GM19468 (cell line): Measurements from ENCODE around the gene INA.
"Not testable (repeated sequence)": the region's sequence is repeated elsewhere in the genome, so short reads cannot be mapped to it uniquely, and the experiment has no call there.

Source experiments
- ATAC-seq: cut with Tn5 transposase; IDR thresholded peaks from one replicate; pipeline ENCODE4 v1.9.1; 2021; ENCODE audit warnings: mild to moderate bottlenecking, moderate library complexity, moderate number of reproducible peaks; ENCODE audit not compliant: unreplicated experiment; ENCODE audit errors: extremely low read depth

Gene INA

GRCh38 chr10:103276896-103277712 is at the start of gene INA:
Gene INA (plus strand): TSS chr10:103277138. CDS start chr10:103277212, 74 bp downstream.
- no peak for ATAC-seq

GRCh38 chr10:103227416-103227815 is 49.5 kb upstream of the INA start:
- ATAC-seq: no peak

DNA sequence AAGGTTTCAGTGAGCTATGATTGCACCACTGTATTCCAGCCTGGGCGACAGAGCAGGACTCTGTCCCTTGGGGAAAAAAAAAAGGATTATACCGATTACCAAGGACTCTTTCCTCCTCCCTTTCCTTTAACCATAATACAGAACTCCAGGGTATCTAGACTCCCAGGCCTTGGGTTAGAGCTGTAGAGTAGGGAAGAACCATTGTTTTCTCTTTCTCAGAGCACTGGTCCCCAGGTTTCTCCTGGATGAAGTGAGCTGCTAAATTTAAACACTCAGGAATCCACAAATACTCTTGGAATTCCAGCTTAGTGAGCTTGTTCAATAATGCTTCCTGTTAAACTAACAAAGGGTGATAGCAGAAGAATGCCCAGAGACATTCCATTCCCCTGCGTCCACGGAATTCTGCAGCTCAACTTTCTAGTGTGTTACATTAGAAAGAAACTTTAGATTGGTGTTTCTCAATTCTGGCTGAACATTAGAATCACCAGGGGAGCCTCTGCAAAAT is 45.8 kb upstream of the INA start:
- no peak for ATAC-seq

- no peak for ATAC-seq
Measured at GRCh38 chr10:103232131-103232673, 44.7 kb upstream of the INA start.

DNA sequence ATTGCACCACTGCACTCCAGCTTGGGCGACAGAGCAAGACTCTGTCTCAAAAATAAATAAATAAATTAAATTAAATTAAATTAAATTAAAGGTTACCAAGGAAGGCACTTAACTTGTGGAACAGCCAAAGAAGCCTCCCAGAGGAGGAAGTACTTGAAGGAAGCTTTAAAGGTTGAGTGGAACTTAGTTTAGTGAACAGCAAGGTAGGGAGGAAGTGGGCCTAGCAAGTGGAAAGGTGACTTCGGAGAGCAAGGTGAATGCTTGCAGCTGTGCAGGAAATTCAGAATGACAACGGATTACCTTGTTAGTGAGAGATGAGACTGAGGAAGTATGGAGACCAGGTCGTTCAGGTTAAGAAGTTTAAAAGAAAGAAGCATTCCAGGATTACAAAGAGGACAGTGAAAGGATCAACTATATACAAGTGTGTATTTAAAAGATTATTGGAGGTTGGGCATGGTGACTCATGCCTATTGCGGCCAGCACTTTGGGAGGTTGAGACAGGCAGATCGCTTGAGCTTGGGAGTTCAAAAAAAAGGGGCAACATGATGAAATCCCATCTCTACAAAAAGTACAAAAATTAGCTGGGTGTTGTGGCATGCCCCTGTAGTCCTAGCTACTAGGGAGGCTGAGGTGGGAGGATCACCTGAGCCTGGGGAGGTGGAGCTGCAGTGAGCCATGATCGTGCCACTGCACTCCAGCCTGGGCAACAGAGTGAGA is 44.0 kb upstream of the INA start:
- ATAC-seq: no peak

- ATAC-seq: no peak
Measured at GRCh38 chr10:103235775-103236174, 41.2 kb upstream of the INA start.

GRCh38 chr10:103238506-103239252 is 38.3 kb upstream of the INA start:
- ATAC-seq: no peak

DNA sequence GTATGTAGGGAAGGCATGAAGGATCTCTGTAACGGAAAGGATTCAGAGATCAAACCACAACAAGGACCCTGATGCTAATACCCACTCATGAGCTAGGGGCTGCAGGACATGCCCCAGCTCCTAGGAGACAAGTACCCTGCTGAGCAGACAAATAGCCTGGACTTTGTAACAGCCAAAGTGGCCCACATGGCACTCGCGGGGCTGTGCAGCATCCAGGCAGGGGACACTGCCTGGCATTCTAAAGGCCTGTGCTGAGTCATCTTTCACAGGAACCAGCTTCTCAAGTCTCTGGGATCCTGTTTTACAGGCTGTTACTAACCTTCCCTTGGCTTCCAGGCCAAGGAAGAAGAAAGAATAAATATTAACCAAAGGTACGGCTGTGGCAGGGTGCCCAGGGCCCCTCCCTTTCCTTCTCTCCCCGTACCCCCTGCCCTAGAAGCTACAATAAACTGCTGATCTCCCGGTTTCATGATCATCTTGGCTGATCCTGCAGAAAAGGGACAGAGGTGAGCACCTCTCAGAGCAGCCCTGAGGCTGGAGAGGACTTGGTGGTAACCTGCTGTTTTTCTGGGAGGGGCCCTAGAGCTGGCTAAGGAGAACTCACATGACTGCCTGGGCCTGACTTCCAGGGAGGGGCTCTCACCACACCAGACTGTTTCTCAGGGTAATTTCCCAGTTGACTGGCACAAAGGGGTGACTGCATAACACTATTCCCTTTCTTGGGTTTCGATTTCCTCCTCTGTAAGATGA is 35.5 kb upstream of the INA start:
- no peak for ATAC-seq

DNA sequence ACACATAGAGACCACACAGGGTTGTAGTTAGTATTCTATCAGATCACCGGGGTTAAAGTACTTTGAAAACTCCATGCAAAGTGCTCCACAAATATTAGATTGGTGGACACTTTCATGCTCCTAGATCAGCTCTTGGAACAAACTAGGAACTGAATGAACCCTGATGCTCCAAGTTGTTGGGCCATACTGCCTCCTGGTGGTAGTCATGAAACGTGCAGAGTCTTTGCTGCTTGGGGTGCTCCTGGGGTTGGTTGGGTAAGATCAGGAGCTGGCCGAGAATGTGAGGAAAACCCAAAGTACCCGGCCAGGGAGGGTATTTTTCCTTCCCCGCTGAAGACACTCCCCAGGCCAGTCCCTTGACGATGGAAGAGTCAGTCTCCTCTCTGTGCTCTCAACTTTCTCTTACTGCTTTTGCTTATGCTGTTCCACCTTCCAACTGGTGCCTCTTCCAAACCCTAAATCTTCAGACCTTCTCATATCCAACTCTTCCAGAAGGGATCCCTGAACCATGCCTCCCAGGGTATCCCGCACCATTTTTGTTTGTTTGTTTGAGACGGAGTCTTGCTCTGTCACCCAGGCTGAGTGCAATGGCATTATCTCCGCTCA is 32.2 kb upstream of the INA start:
- no peak for ATAC-seq

- not testable (repeated sequence) for ATAC-seq
Measured at GRCh38 chr10:103245587-103245986, 31.4 kb upstream of the INA start, which contains the start of gene RPEL1. Gene RPEL1 (plus strand): TSS chr10:103245887. CDS start chr10:103245997, 110 bp downstream.

GRCh38 chr10:103246324-103246723 is 30.6 kb upstream of the INA start:
- no peak for ATAC-seq

GRCh38 chr10:103254113-103254512 is 22.8 kb upstream of the INA start:
- no peak for ATAC-seq

DNA sequence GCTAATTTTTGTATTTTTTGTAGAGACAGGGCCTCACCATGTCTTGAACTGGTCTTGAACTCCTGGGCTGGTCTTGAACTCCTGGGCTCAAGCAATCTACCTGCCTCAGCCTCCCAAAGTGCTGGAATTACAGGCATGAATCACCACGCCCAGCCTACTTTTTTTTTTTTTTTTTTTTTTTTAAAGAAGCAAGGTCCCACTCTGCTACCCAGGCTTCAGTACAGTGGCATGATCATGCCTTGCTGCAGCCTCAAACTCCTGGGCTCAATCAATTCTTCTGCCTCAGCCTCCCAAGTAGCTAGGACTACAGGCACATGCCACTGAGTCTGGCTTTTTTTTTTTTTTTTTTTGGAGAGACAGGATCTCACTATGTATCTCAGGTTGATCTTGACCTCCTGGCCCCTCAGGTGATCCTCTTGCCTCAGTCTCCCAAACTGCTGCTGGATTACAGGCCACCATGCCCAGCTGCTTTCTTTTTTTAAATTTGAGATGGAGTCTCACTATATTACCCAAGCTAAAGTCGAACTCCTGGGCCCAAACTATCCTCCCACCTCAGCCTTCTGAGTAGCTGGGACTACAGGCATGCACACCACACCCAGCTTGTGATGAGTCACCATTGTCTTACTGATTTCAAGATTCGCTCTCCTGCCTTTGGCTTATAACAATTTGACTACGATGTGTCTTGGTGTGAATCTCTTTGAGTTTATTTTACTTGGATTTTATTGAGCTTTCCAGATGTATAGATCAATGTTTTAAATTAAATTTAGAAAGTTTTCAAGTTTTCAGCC is 22.2 kb upstream of the INA start:
- ATAC-seq: no peak

DNA sequence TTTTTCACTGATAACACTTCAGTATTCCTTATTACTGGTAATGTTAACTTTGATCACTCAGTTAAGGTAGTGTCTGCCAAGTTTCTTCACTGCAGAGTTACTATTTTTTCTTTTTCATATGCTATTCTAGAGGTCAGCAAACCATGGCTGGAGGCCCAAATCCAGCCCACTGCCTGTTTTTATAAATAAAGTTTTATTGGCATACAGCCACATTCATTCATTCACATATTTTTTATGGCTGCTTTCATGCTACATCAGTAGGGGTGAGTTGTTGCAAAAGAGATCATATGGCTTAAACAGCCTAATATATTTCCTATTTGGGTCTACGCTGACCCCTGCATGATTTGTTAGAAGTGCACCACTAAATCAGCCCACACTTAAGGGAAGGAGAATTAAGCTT is 20.3 kb upstream of the INA start:
- ATAC-seq: no peak

GRCh38 chr10:103257812-103258211 is 19.1 kb upstream of the INA start:
- no peak for ATAC-seq

GRCh38 chr10:103258928-103259327 is 18.0 kb upstream of the INA start:
- not testable (repeated sequence) for ATAC-seq

DNA sequence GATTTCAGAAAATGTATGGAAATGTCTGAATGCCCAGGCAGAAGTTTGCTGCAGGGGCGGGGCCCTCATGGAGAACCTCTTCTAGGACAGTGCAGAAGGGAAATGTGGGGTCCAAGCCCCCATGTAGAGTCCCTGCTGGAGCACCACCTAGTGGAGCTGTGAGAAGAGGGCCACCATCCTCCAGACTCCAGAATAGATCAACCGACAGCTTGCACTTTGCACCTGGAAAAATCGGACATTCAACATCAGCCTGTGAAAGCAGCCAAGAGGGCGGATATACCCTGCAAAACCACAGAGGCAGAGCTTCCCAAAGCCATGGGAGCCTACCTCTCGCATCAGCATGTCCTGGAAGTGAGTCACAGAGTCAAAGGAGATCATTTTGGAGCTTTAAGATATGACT is 16.9 kb upstream of the INA start:
- ATAC-seq: no peak

- ATAC-seq: no peak
Measured at GRCh38 chr10:103262229-103262628, 14.7 kb upstream of the INA start.
